Thyroid gland (tissue), 4 donors: ENCODE measurements around the gene DCAF6.

Source experiments
- POLR2A ChIP-seq, 2 donors: fragments of 450-650 bp; IDR thresholded peaks; one replicate each; pipeline ENCODE4 v1.6.1; 2017; ENCODE audit warnings: antibody characterized with exemption in 2 of 2, mild to moderate bottlenecking in 2 of 2, moderate library complexity in 1 of 2
- TF ChIP-seq, protein P1 (sequence below), 6 experiments: fragments of 200-600 bp in 3 of 6; fragments of 450-650 bp in 3 of 6; sonication (generic) in 3 of 6; IDR thresholded peaks; one replicate each; pipeline ENCODE4 v1.5.1; 2016 to 2019; ENCODE audit warnings: antibody characterized with exemption in 6 of 6, mild to moderate bottlenecking in 2 of 6, inconsistent platforms in 1 of 6, moderate library complexity in 1 of 6

DNA sequence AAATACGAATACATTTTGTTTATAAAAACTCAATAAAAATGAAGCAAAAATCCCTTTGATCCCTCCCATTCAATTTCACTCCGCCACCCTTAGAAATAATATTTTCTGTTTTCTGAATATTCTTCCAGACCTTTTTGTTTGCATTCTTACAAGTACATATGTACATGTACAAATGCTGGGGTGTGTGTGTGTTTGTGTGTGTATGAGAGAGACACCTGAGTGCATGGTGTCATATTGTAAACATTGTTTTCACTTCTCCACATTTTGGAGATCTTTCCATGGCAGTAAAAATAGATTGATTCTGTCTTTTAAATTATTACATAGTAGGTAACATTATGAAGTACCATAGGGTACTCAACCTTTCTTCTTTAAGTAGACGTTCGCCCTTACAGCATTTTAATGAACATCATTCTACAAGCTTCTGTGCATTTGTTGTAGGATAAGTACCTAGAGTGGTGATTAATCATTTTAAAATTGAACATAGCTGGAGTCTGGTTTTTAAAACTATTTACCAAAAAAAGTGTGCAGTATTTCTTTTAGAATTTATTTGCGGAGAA, 1.7 kb downstream of the DCAF6 start:
- TF ChIP-seq, protein P1, sequence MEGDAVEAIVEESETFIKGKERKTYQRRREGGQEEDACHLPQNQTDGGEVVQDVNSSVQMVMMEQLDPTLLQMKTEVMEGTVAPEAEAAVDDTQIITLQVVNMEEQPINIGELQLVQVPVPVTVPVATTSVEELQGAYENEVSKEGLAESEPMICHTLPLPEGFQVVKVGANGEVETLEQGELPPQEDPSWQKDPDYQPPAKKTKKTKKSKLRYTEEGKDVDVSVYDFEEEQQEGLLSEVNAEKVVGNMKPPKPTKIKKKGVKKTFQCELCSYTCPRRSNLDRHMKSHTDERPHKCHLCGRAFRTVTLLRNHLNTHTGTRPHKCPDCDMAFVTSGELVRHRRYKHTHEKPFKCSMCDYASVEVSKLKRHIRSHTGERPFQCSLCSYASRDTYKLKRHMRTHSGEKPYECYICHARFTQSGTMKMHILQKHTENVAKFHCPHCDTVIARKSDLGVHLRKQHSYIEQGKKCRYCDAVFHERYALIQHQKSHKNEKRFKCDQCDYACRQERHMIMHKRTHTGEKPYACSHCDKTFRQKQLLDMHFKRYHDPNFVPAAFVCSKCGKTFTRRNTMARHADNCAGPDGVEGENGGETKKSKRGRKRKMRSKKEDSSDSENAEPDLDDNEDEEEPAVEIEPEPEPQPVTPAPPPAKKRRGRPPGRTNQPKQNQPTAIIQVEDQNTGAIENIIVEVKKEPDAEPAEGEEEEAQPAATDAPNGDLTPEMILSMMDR (IDR thresholded peaks at IDR 0.05) = no peak
- no peak for TF ChIP-seq POLR2A (IDR thresholded peaks at IDR 0.05)
